NCI-H2196 treated with DMSO at 0.1 percent for 48 hours (cell line): ENCODE results near the gene NECAB2.

Experiments used
- DNase-seq: peaks from one replicate; lab custom pipeline; 2025; ENCODE audit not compliant: unreplicated experiment; lab: John Stamatoyannopoulos, UW

NECAB2 gene

GRCh38 chr16:83981799-83982198 is 13.8 kb downstream of the NECAB2 start:
- DNase-seq = no peak

DNA sequence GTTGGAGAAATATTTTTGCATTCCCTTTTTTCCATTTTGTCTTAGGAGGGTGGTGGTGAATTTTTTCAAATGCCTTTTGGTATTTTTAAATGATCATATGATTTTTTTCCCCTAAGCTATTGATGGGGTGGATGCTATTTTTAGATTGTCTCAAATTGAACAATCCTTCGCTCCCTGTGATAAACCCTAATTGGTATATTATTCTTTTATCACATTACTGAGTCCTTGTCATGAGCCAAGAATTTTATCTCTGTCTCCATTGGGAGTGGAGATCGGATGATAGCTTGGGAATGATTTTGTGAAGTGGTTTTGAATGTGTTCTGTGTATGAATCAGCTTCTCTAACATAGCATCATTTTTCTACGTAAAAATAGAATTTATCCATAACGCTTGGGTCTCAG is 15.4 kb downstream of the NECAB2 start:
- no peak for DNase-seq

GRCh38 chr16:83989300-83989699 is 21.3 kb downstream of the NECAB2 start:
- DNase-seq = no peak

- no peak for DNase-seq
These were observed 22.4 kb downstream of the NECAB2 start for GRCh38 chr16:83990492-83990891.

DNA sequence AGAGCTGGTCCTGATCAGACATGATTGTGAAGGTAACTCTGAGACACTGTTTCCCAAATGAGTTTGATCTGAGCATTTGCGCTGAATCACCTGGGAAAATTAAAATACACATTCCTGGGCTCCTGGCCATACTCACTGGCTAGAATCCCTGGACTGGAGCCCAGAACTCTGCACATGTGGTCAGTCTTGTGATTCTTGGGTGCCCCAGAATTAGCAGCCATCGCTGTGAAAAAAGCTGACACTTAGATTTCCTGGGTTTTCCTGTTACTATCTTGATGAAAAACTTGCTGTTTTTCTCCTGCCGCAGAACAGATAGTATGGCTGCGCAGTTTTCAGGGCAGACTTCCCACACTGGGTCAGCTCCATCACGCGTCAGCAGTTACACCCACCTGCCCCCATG is 24.6 kb downstream of the NECAB2 start:
- peak; percentile 8 for DNase-seq

- DNase-seq = no peak
These were observed 26.0 kb downstream of the NECAB2 start for GRCh38 chr16:83994087-83994486.

DNA sequence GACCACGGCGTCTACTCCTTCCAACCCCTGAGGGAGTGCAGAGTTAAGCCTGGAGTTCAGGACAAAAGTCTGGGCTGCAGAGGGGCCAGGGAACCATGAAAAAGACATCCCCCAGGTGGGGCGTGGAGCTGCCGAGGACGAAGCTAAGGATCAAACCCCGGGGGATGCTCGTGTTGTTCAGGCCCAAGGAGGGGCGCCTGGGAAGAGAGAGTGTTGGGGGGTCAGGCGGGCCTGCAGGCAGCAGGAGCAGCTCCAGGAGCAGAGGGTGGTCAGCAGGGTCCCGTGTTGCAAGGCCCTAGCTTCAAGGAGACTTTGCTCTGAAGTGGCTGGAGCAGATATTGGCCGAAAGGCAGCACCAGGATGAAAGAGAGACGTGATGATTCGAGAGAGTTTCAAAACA is 26.7 kb downstream of the NECAB2 start:
- no peak for DNase-seq

GRCh38 chr16:83995754-83996153 is 27.7 kb downstream of the NECAB2 start:
- no peak for DNase-seq

DNA sequence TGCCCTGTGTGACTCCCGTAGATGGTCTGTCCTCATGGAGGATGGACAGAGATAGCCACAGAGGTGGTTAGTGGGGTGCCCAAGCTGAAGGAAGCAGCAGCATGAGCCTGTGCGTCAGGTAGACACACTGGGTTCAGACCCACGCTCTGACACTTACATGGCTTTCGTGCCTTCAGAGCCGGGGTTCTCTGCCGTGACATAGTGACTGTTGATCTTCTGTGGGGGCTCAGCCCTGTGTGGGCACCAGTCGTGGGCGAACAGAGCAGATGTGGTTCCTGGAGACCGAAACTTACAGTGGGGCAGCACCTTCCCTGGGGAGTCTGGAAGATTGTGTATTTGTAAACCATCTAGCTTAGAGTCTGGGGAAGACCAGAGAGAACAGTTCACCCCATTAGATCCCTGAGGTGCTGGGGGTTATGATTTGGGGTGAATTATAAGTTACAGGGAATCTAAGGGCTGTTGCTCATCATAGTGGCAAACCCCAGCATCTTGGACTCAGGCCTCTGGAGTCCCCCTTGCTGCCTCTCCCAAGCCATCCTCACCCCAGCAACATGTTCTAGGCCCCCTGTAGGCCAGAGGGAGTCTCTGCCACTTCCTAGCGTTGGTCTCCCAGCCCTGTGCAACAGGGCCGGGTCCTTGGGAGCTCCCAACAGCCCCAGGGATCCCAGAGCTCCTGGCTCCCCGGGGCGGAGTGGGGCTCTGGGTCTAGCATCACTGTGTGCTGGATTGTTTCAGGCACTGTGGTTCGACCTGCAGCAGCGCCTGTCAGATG is 28.6 kb downstream of the NECAB2 start:
- no peak for DNase-seq

GRCh38 chr16:83998091-83998490 is 30.0 kb downstream of the NECAB2 start:
- DNase-seq = no peak

GRCh38 chr16:84000989-84001642 is 33.1 kb downstream of the NECAB2 start:
- DNase-seq = no peak

GRCh38 chr16:84001726-84002125 is 33.7 kb downstream of the NECAB2 start:
- no peak for DNase-seq

- DNase-seq = no peak
These were observed 35.0 kb downstream of the NECAB2 start for GRCh38 chr16:84003038-84003437.

- no peak for DNase-seq
These were observed 36.4 kb downstream of the NECAB2 start for GRCh38 chr16:84004442-84004841.

DNA sequence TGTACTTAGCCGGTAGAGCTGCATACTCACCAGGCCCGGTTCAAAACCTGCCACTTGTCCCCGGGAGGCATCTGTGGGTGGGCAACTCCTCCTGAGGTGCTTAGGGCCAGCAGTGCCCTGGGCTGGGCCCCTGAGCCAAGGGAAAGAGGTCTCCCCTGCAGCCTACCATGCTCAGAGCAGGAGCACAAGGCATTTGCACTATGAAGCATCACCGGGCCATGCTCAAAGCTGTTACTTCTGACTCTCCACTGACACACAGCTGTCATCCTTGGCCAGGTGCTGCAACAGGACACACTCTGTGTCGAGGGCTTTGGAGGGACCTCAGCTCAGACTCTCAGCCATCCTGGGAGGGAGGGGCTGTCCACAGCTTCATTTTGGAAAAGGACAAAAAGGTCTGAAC is 37.3 kb downstream of the NECAB2 start:
- DNase-seq = no peak

GRCh38 chr16:84007520-84007919 is 39.5 kb downstream of the NECAB2 start:
- DNase-seq = no peak

- DNase-seq = no peak
These were observed 39.9 kb downstream of the NECAB2 start for GRCh38 chr16:84007965-84008364.

DNA sequence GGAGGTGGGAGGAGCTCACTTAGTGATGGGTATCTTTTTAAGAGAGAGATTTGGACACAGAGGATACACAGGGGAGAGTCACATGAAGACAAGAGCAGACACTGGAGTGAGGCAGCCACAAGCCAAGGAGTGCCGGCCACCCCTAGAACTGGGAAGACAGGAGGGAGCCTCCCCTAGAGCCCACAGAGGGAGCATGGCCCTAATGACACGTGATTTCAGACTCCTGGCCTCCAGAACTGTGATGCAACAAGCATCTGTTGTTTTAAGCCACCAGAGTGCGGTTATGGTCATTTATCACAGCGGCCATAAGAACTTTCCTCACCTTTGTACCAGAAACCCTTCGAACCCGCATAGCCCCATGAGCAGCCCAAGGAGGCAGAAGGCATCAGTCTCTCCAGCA is 41.2 kb downstream of the NECAB2 start:
- no peak for DNase-seq

GRCh38 chr16:84013787-84014569 is 45.9 kb downstream of the NECAB2 start:
- DNase-seq = peak; percentile 79

- DNase-seq = no peak
These were observed 46.7 kb downstream of the NECAB2 start for GRCh38 chr16:84014570-84015327.

GRCh38 chr16:84015399-84015798 is 47.4 kb downstream of the NECAB2 start:
- DNase-seq = no peak
